Lower lobe of right lung (tissue), 2 donors: Measurements from ENCODE around the gene REXO5. TPM values are rescaled to one million over a fixed set of nuclear protein-coding genes. Genes with fewer than 3 reads are reported as not detected.

ENCODE experiments used
- ATAC-seq, 2 donors: fragments of 200-7000 bp; cut with Tn5 transposase; one replicate each; pipeline ENCODE4 v1.9.1; 2020 to 2022; ENCODE audit warnings: mild to moderate bottlenecking in 2 of 2, moderate library complexity in 2 of 2
- DNase-seq: peaks from one replicate; pipeline ENCODE4 v3.0.0-alpha.2; 2020
- H3K27ac ChIP-seq: fragments of 200-600 bp; one replicate; pipeline ENCODE4 v1.8.0; 2022
- H3K27me3 ChIP-seq: fragments of 200-600 bp; one replicate; pipeline ENCODE4 v1.8.0; 2022; ENCODE audit warnings: low read depth
- H3K36me3 ChIP-seq: fragments of 200-600 bp; one replicate; pipeline ENCODE4 v1.8.0; 2022; ENCODE audit warnings: mild to moderate bottlenecking
- H3K4me1 ChIP-seq: fragments of 200-600 bp; one replicate; pipeline ENCODE4 v1.8.0; 2022
- H3K4me3 ChIP-seq: fragments of 200-600 bp; one replicate; pipeline ENCODE4 v1.8.0; 2022; ENCODE audit warnings: mild to moderate bottlenecking
- H3K9me3 ChIP-seq: fragments of 200-600 bp; one replicate; pipeline ENCODE4 v1.8.0; 2022
- intact Hi-C: fragments of 100-400 bp; cut with DNase I; formaldehyde crosslinking; loops from one replicate; pipeline ENCODE4 v1.11.0; 2022
- total RNA-seq: library from RNA; stranded (reverse); fragmentation: NEBNext Ultra II Directional; extraction: Animal tissue kit (Norgen Biotek cat#: 25700); gene quantifications from one replicate; pipeline ENCODE4 v1.2.1, GENCODE V29; 2021
- TF ChIP-seq, protein P1 (sequence below): fragments of 200-600 bp; IDR thresholded peaks from one replicate; pipeline ENCODE4 v1.8.0; 2022; ENCODE audit warnings: antibody characterized with exemption, mild to moderate bottlenecking
- donor health status: DM: no; HTN: yes; CAD: no; lungs with severe emphysema.

The REXO5 gene
- total RNA-seq, 1 donor from 2014 or later, result 4.7 TPM

GRCh38 chr16:20846030-20846429, 39.7 kb downstream of the REXO5 start:
- H3K4me3 ChIP-seq, result no peak overlapping the region
- TF ChIP-seq, protein P1, sequence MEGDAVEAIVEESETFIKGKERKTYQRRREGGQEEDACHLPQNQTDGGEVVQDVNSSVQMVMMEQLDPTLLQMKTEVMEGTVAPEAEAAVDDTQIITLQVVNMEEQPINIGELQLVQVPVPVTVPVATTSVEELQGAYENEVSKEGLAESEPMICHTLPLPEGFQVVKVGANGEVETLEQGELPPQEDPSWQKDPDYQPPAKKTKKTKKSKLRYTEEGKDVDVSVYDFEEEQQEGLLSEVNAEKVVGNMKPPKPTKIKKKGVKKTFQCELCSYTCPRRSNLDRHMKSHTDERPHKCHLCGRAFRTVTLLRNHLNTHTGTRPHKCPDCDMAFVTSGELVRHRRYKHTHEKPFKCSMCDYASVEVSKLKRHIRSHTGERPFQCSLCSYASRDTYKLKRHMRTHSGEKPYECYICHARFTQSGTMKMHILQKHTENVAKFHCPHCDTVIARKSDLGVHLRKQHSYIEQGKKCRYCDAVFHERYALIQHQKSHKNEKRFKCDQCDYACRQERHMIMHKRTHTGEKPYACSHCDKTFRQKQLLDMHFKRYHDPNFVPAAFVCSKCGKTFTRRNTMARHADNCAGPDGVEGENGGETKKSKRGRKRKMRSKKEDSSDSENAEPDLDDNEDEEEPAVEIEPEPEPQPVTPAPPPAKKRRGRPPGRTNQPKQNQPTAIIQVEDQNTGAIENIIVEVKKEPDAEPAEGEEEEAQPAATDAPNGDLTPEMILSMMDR, result no peak
- H3K27ac ChIP-seq, result no peak overlapping the region
- H3K36me3 ChIP-seq, result no peaks in the 10 kb centered on the region
- intact Hi-C loops, result no loop called here
- peaks cover 23% of the 10 kb centered on the region for H3K4me1 ChIP-seq
- ATAC-seq (no peak), DNase-seq (no peak)
- no peaks in the 10 kb centered on the region for H3K9me3 ChIP-seq
- H3K27me3 ChIP-seq, result no peaks in the 10 kb centered on the region

DNA sequence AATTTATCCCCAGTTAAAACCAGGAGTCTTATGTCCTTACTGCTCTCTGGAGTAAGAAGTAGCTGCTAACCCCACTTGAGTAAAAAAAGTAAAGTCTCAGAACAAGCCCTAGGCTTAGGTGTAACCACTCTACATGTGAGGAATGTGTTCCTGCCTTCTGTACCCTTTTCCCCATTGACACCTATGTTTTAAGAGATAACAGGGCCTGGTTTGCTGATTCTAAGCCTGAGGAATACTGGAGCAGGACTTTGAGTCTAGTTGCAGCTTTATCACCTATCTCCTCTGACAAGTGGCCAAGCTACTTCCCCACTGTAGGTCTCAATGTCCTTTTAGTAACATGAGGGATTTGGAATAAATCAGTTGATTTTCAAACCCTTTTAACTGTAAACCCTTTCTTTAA, 40.2 kb downstream of the REXO5 start:
- no peak for ATAC-seq
- Histone ChIP-seq H3K4me3 (no peak overlapping the region), H3K27me3 (no peaks in the 10 kb centered on the region), H3K4me1 (peaks cover 28% of the 10 kb centered on the region), H3K36me3 (no peaks in the 10 kb centered on the region), H3K27ac (no peak overlapping the region), H3K9me3 (no peaks in the 10 kb centered on the region)
- no peak for DNase-seq
- TF ChIP-seq, protein P1, result no peak
- intact Hi-C loops, result no loop called here

DNA sequence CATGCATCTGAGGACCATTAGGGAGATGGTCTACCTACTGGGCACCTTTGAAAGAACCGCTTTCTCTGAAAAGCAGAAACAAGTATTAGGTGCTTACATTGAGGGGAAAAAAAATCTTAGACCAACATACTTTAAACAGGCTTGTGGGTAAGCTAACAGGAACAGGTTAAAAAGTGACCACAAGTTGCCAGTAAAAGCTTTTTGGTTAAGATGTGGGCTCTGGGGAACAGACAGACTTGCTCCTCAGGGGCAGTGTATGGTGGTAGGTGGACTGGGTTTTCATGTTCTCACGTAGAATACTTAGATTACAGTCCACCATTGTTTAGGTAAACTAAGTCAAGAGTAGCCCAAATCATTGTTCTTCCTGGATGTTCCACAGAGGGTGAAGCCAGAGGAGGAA, 41.2 kb downstream of the REXO5 start:
- intact Hi-C loops, result no loop called here
- TF ChIP-seq, protein P1, result no peak
- Histone ChIP-seq H3K27ac (no peak overlapping the region), H3K4me3 (no peak overlapping the region), H3K9me3 (no peaks in the 10 kb centered on the region), H3K36me3 (no peaks in the 10 kb centered on the region), H3K4me1 (peaks cover 36% of the 10 kb centered on the region), H3K27me3 (no peaks in the 10 kb centered on the region)
- ATAC-seq (no peak), DNase-seq (no peak)

GRCh38 chr16:20849589-20850390, 43.5 kb downstream of the REXO5 start:
- H3K27ac ChIP-seq, result peak overlapping the region; percentile 76
- intact Hi-C loops, result loop anchor here (10.0 kb wide), 1 partner anchor 235 kb away; no protein-coding TSS in a partner anchor
- DNase-seq, result peak; percentile 67
- H3K4me3 ChIP-seq, result no peak overlapping the region
- H3K9me3 ChIP-seq, result no peaks in the 10 kb centered on the region
- H3K36me3 ChIP-seq, result no peaks in the 10 kb centered on the region
- H3K27me3 ChIP-seq, result no peaks in the 10 kb centered on the region
- TF ChIP-seq, protein P1, result peak; percentile 98
- peaks cover 52% of the 10 kb centered on the region for H3K4me1 ChIP-seq
- peak; percentile 64 to 82 for ATAC-seq

GRCh38 chr16:20850981-20851380, 44.7 kb downstream of the REXO5 start:
- peak; percentile 23 to 35 for ATAC-seq
- peak overlapping the region; percentile 76 for H3K27ac ChIP-seq
- intact Hi-C loops, result loop anchor here (10.0 kb wide), 1 partner anchor 234 kb away; no protein-coding TSS in a partner anchor
- H3K36me3 ChIP-seq, result no peaks in the 10 kb centered on the region
- TF ChIP-seq, protein P1, result no peak
- no peaks in the 10 kb centered on the region for H3K9me3 ChIP-seq
- peaks cover 49% of the 10 kb centered on the region for H3K4me1 ChIP-seq
- no peak overlapping the region for H3K4me3 ChIP-seq
- no peaks in the 10 kb centered on the region for H3K27me3 ChIP-seq
- no peak for DNase-seq
